HK-2 (cell line): ENCODE data around the gene ATP8B3.

ENCODE experiments used
- DNase-seq: peaks from one replicate; pipeline ENCODE4 v3.0.0-alpha.2; 2018; ENCODE audit not compliant: unreplicated experiment

Gene ATP8B3

GRCh38 chr19:1816530-1817298 lies 4.6 kb upstream of the ATP8B3 start:
- no peak for DNase-seq

DNA sequence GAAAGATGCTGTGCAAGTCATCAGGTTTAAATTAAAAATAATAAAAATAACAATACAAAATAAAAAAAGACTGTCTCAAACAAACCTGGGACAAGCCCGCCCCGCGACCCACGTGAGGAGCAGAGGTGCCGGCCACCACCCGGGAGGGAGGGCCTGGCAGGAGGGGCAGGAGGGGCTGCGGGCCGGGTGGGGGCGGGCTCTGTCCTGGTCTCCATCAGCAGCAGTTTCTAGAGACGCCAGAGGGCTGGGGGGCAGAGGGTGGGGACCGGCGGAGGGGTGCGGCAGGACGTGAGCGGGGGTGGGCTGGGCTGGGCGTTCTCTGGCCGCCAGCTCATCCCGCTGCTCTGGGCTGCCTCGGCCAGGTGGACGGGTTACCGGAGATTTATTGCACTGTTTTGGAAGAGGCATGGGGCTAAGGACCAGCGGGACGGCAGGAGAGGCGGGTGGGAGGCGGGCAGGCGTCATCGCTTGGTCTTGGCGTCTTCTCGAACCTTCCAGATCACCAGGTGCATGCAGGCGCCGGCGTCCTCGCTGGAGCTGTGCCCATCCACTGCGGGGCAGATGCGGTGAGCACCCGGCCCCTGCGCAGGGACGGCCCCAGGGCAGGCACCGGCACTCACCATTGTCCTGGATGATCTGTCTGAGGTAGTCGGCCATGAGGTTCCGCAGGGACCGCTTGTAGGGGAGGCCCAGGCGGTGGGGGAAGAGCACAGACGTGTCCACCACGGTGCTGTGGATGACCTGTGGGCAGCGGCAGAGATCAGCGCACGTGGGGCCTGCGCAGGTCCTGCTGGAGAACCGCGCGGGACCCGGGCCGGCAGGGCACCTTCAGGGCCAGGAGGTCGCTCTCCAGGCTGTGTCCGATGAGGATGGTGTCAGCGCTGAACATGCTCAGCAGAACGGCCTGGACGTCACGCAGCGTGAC lies 3.8 kb upstream of the ATP8B3 start:
- DNase-seq, result no peak

GRCh38 chr19:1814833-1815604 lies 2.9 kb upstream of the ATP8B3 start:
- DNase-seq, result no peak

GRCh38 chr19:1814391-1814790 lies 2.3 kb upstream of the ATP8B3 start:
- DNase-seq, result no peak

GRCh38 chr19:1813192-1814182 lies 1.4 kb upstream of the ATP8B3 start:
- DNase-seq, result no peak

DNA sequence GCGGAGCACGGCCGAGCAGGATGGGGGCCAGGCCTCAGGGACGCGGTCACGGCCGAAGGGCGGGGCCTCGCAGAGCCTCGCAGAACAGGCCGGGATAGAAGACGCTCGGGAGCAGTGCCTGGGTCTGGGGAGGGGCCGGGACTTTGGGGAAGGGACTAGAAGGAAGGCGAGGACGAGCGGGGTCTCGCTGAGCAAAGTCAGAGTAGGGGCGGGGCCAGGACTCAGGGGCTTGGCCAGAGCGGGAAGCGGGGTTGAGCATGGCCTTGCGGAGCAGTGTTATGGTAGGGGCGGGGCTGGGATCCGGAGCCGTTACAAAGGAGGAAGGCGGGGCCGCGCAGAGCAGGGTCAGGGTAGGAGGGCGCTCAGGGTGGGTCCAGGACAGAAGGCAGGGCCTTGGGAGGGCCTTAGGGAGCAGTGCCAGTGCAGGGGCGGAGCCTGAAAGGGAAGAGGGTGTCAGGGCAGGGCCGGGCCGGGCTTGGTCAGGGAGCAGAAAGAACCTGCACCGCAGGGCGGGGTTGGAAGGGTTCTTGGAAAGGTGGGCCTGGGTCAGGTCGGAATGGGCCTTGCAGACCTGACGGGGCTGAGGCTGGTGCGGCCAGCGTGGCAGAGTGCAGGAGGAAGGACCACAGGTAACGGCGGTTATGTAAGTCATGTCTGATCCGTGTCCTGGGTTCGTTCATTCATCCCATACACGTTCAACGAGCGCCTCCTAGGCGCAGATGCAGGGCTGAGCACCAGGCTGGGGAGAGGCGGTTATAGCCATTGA lies 533 bp upstream of the ATP8B3 start:
- DNase-seq, result peak; percentile 98

GRCh38 chr19:1811472-1811894 lies 593 bp downstream of the ATP8B3 start:
- peak; percentile 94 for DNase-seq

DNA sequence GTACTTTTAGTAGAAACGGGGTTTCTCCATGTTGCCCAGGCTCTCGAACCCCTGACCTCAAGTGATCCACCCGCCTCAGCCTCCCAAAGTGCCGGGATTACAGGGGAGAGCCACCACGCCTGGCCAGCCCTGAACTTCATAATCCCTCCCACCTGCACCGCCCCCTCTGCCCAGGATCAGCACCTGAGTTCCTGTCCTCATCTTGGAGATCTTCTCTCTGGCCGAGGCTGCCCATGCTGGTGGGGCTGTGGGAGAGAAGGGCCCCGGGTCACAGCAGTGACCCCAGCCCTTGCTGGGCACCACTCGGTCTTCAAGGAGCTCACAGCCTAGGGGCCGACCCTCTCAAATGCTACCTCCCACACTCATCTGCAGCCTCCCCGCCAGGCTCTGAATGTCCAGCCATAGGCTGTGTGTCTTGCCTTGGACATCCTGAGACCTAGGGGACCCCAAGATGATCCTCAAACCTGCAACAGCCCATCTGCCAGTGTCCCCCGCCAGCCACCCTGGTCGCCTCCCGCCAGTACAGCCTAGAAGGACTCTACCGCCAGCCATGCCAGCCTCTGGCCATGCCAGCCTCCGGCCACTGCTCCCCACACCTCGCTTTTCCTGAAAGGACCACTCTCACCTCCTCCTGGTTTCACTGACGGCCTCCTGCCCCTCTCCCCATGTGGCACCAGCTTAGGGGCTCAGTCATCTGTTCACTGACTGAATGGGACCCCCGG lies 1.5 kb downstream of the ATP8B3 start:
- DNase-seq, result no peak

GRCh38 chr19:1809678-1810077 lies 2.4 kb downstream of the ATP8B3 start:
- no peak for DNase-seq

DNA sequence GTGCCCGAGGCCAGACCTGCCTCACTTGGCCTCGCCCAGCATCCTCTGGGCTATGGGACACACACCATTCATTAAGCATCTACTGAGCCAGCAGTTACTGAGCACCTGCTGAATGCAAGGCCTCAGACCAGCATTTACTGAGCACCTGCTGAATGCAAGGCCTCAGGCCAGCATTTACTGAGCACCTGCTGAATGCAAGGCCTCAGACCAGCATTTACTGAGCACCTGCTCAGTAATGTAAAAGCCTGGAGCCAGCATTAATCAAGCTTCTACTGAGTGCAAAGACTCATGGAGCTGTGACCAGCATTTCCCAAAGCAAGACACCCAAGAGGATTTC lies 3.7 kb downstream of the ATP8B3 start:
- DNase-seq, result no peak

- DNase-seq, result no peak
These were observed 4.2 kb downstream of the ATP8B3 start for GRCh38 chr19:1807695-1808394.

- DNase-seq, result no peak
These were observed 4.9 kb downstream of the ATP8B3 start for GRCh38 chr19:1807030-1807694.

DNA sequence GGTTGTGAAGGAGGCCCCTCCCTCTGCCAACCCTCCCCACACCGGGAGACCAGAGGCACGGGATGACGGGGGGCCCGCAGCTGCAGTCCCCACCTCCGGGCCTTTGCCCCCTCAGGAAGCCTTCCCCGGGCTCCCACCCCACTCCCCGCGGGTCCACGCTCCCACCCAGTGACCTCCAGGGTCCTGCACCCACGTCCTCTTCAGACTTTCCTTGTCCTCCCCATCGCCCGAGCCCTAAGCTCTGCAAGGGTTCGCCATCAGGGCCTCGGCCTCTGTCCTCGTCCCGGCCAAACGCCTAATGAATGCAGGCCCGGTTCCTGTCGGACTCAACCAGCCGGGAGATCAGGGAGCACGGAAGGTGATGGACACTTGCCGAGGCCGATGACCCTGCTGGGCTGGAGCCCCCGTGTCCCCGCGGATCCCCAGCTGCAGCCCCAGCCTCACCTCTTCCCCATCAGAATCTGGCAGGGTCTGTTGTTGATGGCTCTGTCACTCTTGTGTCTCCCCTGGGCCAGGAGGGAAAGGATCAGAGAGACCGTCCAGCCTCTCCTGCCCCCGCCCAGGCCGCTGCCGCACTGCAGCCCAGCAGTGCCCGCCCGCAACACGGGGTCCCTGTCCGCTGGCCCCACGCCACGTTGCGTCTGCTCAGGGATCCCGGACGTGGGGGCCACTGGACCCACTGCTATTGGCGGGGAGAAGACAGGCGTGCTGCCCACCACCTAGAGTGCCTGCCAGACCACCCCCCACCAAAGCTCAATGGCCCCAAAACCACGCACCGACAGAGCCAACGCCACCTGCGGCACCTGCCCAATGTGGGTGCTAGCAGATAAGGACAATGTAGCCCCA lies 5.7 kb downstream of the ATP8B3 start:
- no peak for DNase-seq

GRCh38 chr19:1805401-1806183 lies 6.5 kb downstream of the ATP8B3 start:
- no peak for DNase-seq

- DNase-seq, result no peak
These were observed 7.2 kb downstream of the ATP8B3 start for GRCh38 chr19:1804858-1805257.

DNA sequence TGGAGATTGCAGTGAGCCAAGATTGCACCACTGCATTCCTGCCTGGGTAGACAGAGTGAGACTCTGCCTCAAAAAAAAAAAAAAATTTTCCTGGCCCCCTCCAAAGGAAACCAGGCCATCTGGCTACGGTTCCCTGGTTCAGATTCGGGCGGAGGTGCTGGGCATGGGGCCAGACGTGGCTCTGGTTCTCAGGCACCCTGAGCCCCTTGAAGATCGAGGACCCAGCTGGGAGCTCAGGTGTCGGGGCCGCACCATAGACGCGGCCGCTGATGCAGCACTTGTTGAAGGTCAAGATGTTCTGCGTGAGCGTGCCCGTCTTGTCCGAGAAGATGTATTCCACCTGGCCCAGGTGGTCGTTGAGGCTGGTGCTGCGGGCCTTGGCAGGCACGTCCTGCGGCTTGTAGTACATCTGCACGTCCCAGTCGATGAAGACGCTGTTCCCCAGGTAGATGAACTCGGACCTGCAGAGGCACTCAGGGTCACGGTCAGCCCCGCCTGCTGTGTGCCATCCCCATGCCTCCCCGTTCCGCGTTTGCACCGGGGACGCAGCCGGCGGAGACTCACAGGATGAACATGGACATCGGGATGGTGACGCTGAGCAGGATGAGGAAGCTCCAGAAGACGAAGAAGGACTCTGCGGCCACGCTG lies 12.3 kb downstream of the ATP8B3 start:
- DNase-seq, result no peak
